HG03060 (cell line): ENCODE data around the gene BTNL9.
"Not testable (repeated sequence)": the region's sequence is repeated elsewhere in the genome, so short reads cannot be mapped to it uniquely, and the experiment has no call there.

Experiments used
- ATAC-seq: cut with Tn5 transposase; IDR thresholded peaks from one replicate; pipeline ENCODE4 v1.9.1; 2021; ENCODE audit warnings: low read depth, moderate number of reproducible peaks; ENCODE audit not compliant: unreplicated experiment

Gene BTNL9

DNA sequence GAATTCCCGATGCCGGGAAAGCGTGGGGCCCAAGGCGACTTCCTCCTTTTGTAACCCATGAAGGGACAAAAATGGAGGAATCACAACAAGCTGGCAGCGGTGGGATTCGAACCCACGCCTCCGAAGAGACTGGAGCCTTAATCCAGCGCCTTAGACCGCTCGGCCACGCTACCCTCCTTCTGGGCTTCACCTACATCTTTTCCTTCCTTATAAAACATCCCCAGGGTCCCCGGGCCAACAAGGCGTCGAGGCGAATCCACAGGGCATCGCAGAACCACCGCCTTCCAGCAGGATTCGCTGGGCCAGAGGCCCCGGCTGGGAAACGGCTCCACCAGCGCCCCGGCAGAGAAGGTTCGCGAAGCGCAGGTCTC is 57.3 kb downstream of the BTNL9 start:
- not testable (repeated sequence) for ATAC-seq

DNA sequence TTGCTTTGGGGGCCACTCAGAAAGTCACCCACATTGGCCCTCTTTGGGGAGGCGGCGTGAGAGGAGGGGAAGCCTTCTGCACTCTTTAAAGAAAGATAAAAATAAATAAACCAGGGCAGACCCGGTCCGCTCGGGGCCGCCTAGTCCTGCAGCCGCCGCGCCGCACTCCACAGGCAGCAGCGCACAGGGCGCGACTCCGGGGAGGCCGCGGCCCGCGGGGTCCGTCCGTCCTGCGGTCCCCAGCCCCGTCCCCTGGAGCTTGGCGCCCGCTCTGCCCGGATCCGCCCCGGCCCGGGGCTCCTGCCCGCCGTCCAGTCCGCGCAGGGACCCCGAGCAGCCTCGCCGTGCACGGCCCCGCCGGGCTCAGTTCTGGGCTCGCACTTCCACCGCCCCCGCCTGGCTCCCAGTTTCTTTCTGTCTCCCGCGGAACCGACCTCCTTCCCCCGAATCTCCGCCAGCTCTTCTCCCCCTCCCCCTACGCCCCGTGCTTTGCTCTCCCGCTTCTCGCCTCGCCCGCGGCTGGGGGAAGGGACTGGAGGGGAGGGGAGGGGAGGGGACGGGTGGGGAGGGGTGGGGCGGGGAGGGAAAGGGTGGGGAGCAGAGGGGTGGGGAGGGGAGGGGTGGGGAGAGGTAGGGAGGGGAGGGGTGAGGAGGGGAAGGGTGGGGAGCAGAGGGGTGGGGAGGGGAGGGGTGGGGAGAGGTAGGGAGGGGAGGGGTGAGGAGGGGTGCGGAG is 57.9 kb downstream of the BTNL9 start:
- ATAC-seq: not testable (repeated sequence)

DNA sequence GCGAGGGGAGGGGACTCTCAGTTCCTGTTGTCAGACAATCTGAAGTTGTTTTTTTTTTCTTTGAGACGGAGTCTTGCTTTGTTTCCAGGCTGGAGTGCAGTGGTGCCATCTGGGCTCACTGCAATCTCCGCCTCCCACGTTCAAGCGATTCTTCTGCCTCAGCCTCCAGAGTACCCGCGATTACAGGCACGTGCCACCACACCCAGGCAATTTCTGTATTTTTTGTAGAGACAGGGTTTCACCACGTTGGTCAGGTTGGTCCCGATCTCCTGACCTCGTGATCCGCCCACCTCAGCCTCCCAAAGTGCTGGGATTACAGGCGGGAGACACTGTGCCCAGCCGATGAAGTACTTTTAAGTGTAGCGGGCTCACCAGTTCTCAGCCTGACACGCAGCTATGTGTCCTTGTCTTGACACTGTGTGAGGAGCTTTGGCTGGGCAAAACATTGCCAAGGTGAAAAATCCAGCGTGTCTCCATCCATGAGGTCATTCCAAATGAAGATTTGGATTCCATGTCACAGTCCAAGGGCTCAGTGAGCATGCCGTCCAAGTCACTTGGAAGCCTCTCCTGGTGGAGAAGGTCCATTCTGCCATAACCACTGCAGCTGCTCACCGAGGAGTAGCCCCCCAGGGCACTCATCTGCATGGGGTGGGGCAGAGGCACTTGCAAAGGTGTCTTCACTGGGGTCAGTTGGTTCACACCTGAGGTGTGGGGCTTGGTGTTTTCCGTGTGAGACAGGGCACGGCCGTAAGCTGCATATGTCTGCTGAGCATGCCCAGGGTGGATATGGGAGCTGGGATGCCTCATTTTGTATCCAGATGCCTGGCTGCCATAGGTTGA is 58.9 kb downstream of the BTNL9 start:
- no peak for ATAC-seq

DNA sequence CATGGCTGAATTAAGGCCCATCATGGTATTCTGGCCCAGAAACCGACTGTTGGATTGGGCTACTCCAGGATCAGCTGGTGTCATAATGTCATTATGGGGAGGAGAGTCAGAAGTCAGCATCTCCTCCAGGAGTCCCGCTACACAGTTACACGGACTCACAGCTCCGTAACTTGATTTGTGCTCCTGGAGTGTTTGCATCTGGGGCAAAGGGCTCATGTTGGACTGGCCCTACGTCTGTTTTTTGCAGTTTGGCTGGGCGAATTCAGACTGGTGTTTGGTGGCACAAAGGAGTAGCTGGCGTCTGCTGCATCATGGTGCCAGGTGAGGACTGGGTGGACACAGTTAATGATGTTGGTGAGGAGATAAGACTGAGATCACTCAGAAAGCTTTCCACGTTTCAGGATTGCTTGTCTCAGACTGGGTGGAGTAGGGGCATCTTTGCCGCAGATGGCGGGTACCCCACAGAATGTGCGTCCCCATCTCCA is 59.6 kb downstream of the BTNL9 start:
- no peak for ATAC-seq

DNA sequence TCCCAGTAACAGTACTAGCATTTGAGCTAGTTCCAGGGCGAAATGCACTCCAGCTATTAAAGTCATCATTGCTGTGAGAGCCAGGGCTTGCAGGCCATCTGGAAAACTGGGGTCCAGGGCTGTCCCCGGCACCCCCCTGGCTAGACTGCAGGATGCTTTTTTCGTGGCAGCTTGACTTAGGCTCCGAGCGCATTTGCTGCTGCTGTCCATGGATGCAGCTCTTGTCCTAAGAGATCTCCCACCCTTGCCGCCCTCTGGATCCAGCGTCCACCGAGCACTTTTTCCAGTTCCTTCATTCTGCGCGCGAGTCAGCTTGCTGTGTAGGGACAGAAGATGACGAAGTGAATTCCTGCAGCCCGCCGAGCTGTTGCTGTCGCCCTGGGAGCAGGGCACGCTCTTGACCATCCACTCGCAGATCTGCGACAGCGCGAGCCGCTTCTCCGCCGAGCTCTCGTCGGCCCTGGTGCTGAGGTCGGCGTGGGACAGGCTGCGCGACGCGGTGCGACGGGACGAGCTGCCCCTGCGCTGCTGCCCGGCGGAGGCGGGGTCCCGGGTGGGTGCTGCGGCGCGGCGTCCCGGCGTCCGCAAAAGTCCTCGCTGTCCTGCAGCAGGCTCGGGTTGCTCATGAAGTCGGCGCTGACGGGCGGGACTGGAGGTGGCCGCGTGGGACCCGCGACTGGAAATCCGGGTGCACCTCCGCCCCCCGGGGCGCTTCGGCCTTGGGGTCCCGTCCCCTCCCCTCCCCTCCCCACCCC is 60.2 kb downstream of the BTNL9 start:
- ATAC-seq: no peak

DNA sequence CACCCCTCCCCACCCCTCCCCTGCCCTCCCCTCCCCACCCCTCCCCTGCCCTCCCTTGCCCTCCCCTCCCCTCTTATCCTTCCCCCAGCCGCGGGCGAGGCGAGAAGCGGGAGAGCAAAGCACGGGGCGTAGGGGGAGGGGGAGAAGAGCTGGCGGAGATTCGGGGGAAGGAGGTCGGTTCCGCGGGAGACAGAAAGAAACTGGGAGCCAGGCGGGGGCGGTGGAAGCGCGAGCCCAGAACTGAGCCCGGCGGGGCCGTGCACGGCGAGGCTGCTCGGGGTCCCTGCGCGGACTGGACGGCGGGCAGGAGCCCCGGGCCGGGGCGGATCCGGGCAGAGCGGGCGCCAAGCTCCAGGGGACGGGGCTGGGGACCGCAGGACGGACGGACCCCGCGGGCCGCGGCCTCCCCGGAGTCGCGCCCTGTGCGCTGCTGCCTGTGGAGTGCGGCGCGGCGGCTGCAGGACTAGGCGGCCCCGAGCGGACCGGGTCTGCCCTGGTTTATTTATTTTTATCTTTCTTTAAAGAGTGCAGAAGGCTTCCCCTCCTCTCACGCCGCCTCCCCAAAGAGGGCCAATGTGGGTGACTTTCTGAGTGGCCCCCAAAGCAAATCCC is 61.1 kb downstream of the BTNL9 start:
- not testable (repeated sequence) for ATAC-seq

DNA sequence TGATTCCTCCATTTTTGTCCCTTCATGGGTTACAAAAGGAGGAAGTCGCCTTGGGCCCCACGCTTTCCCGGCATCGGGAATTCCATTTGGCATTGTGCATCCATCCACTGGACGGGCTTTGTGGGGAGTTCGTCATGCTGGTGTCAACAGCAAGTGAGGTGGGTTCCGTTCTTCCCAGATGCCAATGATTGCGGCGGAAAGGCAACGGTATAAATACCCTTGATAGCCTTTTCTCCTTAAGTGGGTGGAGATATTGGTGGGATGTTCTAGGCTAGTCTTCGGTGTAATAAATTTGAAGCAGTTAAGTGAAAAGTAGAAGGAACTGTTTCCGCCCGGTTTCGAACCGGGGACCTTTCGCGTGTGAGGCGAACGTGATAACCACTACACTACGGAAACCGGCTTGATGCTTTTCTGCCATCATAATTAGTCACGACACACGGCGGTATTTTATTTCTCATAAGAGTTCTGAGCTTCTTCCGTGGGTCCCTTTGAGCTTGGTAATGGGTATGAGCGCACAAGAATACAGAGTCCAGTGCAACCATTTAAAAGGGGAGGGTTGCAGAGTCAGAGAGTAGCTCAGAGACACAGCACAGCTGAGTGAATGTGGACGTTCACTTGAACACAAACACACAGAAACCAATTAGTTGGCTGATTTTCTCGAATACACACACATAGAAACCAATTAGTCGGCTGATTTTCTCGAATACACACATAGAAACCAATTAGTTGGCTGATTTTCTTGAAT is 62.0 kb downstream of the BTNL9 start:
- ATAC-seq: not testable (repeated sequence)

DNA sequence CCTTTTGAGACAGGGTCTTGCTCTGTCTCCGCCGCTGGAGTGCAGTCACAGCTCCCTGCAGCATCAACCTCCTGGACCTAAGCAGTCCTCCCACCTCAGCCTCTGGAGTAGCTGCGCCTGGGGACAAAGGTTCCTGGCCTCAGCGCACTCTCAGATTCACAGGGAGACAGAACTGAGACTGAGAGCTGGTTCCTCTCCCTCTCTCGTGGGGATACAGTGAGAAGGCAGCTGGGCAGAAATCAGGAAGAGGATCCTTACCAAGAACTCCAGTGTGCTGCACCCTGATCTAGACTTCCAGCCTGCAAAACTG is 64.1 kb downstream of the BTNL9 start:
- ATAC-seq: not testable (repeated sequence)

DNA sequence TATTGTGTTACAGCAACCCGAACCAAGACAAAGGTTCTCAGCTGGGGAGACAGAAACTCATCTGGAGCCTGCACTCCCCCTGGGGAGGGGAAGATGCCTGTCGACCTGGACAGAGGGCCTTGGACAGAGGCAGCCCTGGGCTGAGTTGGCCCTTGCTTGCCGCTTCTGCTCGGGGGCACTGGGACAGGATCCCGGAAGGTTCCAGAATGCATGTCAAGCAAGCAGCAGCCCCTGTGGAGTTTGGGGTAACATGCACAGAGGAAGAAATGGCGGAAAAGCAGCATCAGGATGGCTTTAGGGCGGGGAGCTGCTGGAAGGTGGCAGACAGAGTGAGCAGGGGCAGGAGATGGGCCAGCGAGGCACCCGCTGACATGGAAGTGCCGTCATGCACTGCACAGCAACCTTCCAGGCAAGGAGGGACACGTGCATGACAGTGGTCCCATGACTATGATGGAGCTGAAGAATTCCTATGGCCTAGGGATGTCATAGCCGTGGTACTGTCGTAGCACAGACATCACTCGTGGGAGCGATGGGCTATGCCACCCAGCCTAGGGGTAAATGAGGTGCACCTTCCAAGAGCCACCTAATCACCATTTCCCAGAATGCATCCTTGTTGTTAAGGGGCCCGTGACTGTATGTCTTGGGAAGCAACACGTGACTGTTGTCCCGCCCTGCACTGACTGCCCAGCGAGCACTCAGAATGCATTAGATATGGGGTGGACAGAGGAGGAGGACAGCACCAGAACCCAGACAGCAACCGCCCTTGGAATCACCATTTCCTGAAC is 64.7 kb downstream of the BTNL9 start:
- not testable (repeated sequence) for ATAC-seq

DNA sequence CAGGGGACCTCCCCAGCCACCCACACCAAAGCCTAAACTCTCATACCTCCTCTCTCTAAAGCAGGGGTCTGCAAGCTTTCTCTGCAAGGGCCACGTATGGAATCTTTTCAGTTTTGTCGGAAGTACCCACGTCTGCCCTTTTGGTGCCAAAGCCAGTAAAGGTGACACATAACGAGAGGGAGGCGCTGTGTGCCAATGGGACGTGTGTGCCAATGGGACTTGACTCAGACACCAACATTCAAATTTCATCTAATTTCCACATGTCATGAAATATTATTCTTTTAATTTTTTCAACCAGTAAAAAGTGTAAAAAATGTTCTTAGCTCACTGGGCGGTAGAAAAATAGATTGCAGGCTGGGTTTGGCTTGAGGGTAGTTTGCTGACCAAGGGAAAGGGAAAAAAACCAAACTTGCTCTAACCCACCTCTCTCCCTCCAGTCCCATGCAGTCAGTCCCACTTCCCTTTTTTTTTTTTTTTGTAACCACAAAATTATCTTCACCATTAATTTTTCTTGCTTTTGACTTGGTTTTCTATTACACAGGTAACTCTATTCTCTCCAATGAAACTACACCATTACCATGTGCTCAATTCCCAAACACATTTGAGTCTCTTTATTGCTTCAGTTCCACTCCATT is 65.4 kb downstream of the BTNL9 start:
- no peak for ATAC-seq

DNA sequence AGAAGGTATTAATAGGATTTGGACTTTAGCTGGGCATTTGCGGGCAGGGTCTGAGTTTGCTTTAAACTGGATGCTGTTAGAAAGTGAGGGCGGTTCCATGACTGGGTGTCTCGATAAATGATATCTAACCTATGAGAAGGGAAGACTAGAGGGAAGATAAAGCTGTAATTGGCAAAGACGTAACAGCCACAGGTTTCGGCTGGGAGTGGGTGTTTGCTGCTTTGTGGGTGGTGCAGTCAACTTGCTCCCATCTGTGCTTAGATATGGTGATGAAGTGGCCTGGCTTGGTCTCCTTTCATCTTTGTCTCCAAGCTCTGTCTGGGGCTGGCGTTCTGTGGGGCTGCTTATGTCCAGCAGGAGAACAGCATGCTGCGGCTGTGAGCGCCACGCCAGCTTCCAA is 67.6 kb downstream of the BTNL9 start:
- ATAC-seq: no peak

DNA sequence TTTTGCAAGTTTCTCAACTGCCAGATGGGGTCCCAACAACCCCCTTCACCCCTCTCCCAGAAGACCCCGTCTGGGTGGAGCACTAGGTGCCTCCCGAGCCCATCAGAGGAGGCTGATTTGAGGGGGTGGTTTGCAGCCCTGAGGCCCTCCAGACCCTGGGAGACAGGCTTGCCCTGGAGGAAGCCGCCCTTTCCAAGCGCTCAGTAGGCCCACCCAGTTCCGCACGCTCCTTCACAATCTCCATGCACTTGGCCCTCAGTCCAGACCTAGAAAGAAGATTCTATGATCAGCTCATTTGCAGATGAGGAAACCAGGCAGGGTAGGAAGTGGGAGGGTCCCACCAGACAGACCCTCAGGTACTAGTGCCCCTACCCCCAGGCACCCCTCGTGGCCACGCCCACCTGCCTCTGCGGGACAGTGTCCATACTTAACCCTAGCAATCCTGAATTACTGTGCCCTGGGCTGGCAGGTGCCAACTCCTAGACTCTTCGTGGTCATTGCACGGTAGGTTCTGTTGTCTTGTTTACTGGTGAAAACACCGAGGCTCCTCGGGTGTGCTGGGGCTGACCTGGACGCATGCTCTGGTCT is 68.6 kb downstream of the BTNL9 start:
- no peak for ATAC-seq

DNA sequence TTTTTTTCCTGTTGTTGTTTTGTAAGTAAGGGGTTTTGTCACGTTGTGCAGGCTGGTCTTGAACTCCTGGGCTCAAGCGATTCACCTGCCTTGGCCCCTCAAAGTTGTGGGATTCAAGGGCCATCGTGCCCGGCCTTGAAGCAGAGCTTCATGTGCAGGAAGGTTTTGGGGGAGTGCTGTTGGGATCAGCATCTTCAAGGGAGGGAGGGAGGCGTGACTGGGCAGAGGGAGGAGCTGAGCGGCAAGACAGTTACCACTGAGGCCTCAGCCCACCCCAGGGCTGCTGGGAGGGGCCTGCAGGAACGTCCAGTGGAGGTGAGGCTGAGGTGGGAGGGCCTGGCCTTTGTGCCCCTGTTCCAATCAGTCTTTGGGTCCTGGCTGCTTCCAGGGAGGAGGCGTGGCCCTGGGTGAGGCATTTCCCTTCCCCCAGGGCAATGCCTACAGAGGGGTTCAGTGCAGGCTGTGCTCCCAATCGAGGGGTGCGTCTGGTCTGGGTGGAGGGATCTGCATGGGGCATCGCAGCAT is 69.5 kb downstream of the BTNL9 start:
- no peak for ATAC-seq

DNA sequence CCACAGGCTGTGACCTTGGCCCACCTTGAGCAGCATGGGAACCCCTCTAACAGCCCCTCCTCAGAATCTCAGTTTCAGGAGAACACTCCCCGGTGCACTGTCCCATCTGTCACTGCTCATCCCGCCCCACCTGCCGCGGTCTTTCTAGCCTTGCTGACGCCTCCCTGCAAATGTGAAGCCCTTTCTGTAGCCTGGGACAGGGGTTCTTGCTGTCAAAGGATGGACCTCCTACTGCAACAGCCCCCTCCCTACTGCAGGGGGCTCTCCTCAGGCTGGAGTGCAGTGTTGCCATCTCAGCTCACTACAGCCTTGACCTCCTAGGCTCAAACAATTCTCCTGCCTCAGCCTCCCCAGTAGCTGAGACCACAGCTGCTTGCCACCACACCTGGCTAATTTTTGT is 70.9 kb downstream of the BTNL9 start:
- no peak for ATAC-seq
